Endothelial cell (in vitro differentiated cells): ENCODE data around the gene KLHDC8B. TPM values are rescaled to one million over a fixed set of nuclear protein-coding genes. Genes with fewer than 3 reads are reported as not detected.

Experiments
- DNase-seq: peaks from one replicate; pipeline ENCODE4 v3.0.0; 2021; ENCODE audit warnings: low spot score
- H3K27ac Mint-ChIP-seq: one replicate; pipeline ENCODE4 v1.8.0; 2021; ENCODE audit warnings: mixed read lengths, inconsistent platforms; ENCODE audit not compliant: unreplicated experiment
- H3K27me3 Mint-ChIP-seq: one replicate; pipeline ENCODE4 v1.8.0; 2021; ENCODE audit warnings: mild to moderate bottlenecking, moderate library complexity, mixed read lengths, inconsistent platforms; ENCODE audit not compliant: unreplicated experiment
- H3K36me3 Mint-ChIP-seq: one replicate; pipeline ENCODE4 v1.8.0; 2021; ENCODE audit warnings: mild to moderate bottlenecking, low read depth, mixed read lengths, inconsistent platforms; ENCODE audit not compliant: unreplicated experiment
- H3K4me1 Mint-ChIP-seq: one replicate; pipeline ENCODE4 v1.8.0; 2021; ENCODE audit warnings: mild to moderate bottlenecking, mixed read lengths, inconsistent platforms; ENCODE audit not compliant: unreplicated experiment
- H3K4me3 Mint-ChIP-seq: one replicate; pipeline ENCODE4 v1.8.0; 2021; ENCODE audit warnings: mild to moderate bottlenecking, mixed read lengths, inconsistent platforms; ENCODE audit not compliant: unreplicated experiment
- H3K9me3 Mint-ChIP-seq: one replicate; pipeline ENCODE4 v1.8.0; 2021; ENCODE audit warnings: mixed read lengths, inconsistent platforms; ENCODE audit not compliant: unreplicated experiment
- long read RNA-seq: library from polyadenylated mRNA; unstranded; transcript quantifications from one replicate; pipeline ENCODE4 v2.0.0, GENCODE V29; 2020; ENCODE audit not compliant: unreplicated experiment
- total RNA-seq: library from RNA; stranded (reverse); fragmentation: NEBNext Ultra II Directional; extraction: Animal tissue kit (Norgen Biotek cat#: 25700); gene quantifications from one replicate; pipeline ENCODE4 v1.2.1, GENCODE V29; 2021; ENCODE audit not compliant: unreplicated experiment
- TF ChIP-seq, protein P1 (sequence below): fragments of 200-600 bp; sonication (generic); IDR thresholded peaks from one replicate; pipeline ENCODE4 v1.5.0; 2021; ENCODE audit warnings: antibody characterized with exemption; ENCODE audit not compliant: unreplicated experiment

Gene KLHDC8B
- 16.7 TPM for total RNA-seq
- long read RNA-seq, transcript KLHDC8B-201 (6 exons, 1,959 nt), result major isoform, 11 of 15 reads
- long read RNA-seq, partial matches to known transcripts, result 1 of 15 reads
- long read RNA-seq, other reads (novel, unspliced or antisense), result 3 of 15 reads

DNA sequence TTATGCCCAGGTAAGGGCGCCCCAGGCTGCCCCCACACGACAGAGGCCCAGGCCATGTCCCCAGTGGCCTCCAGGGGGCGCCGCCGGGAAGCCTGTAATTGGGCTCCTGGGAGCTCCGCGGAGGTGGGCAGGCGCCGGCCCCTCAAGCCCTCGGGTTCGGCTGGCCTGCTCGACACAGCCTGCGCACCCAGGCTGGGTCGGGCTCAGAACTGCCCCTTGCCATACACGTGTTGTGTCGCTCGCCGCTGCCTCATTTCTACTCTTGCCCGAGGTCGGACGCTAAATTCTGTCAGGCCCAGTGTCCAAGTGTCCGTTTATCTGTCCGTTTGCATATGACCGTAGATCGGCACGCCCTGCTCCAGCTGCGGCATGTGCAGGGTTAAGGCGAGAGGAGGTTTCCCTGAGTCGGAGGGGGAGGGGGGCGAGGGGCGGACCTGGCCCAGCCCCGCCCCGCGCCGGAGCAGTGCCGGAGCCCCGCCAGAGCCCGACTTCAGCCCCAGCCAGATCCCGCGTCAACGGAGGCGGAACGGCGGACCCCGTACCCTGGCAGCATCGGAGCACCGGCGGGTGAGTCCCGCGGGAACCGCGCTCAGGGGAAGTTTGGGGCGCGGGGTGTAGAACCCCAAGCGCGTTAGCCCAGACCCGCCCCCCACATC lies at the start of gene KLHDC8B:
TSS of gene KLHDC8B (plus strand) at position 480 of the 656 bp plus-strand sequence. CDS start 1,172 bp downstream, outside the sequence.
- peaks cover 7% of the 10 kb centered on the region for H3K4me1 Mint-ChIP-seq

GRCh38 chr3:49122022-49122421 lies 49.4 kb upstream of the KLHDC8B start:
- no peaks in the 10 kb centered on the region for H3K9me3 Mint-ChIP-seq
- TF ChIP-seq, protein P1, sequence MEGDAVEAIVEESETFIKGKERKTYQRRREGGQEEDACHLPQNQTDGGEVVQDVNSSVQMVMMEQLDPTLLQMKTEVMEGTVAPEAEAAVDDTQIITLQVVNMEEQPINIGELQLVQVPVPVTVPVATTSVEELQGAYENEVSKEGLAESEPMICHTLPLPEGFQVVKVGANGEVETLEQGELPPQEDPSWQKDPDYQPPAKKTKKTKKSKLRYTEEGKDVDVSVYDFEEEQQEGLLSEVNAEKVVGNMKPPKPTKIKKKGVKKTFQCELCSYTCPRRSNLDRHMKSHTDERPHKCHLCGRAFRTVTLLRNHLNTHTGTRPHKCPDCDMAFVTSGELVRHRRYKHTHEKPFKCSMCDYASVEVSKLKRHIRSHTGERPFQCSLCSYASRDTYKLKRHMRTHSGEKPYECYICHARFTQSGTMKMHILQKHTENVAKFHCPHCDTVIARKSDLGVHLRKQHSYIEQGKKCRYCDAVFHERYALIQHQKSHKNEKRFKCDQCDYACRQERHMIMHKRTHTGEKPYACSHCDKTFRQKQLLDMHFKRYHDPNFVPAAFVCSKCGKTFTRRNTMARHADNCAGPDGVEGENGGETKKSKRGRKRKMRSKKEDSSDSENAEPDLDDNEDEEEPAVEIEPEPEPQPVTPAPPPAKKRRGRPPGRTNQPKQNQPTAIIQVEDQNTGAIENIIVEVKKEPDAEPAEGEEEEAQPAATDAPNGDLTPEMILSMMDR, result no peak
- peak overlapping the region; percentile 83 for H3K4me3 Mint-ChIP-seq
- no peak for DNase-seq
- H3K27me3 Mint-ChIP-seq, result peaks cover 5% of the 10 kb centered on the region
- H3K4me1 Mint-ChIP-seq, result peaks cover 5% of the 10 kb centered on the region
- peak overlapping the region; percentile 75 for H3K27ac Mint-ChIP-seq
- H3K36me3 Mint-ChIP-seq, result peaks cover 30% of the 10 kb centered on the region

More for the DNA sequence above, at the start of gene KLHDC8B:
- Mint-ChIP-seq H3K4me3 (peak within 1 kb of the TSS; percentile 93), H3K27ac (peak within 1 kb of the TSS; percentile 38), H3K36me3 (peaks cover 5% of the 10 kb centered on the region), H3K27me3 (peaks cover 5% of the 10 kb centered on the region), H3K9me3 (no peaks in the 10 kb centered on the region)
- TF ChIP-seq, protein P1, result peak; percentile 91
- DNase-seq, result peak; percentile 93

DNA sequence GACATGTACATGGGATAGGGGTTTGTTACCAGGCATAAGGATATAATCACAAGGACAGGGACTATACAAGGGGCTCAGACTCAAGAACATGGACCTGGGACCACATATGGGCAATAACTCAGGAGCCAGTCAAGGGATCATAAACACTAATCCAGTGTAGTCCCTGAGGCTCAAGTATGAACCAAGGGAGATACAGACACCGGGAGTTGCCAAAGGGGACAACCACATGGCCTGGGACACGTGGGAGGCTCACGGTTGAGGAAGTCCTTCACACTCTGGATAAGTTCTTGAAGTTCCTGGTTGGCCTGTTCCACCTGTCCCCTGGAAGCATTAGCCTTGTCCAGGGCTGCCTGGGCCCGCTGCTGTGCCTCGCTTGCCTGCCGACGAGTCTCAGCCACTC lies 48.9 kb upstream of the KLHDC8B start:
- peak overlapping the region; percentile 75 for H3K27ac Mint-ChIP-seq
- DNase-seq, result no peak
- H3K4me1 Mint-ChIP-seq, result peaks cover 5% of the 10 kb centered on the region
- H3K9me3 Mint-ChIP-seq, result no peaks in the 10 kb centered on the region
- H3K4me3 Mint-ChIP-seq, result peak overlapping the region; percentile 83
- peaks cover 5% of the 10 kb centered on the region for H3K27me3 Mint-ChIP-seq
- TF ChIP-seq, protein P1, result no peak
- H3K36me3 Mint-ChIP-seq, result peaks cover 28% of the 10 kb centered on the region

DNA sequence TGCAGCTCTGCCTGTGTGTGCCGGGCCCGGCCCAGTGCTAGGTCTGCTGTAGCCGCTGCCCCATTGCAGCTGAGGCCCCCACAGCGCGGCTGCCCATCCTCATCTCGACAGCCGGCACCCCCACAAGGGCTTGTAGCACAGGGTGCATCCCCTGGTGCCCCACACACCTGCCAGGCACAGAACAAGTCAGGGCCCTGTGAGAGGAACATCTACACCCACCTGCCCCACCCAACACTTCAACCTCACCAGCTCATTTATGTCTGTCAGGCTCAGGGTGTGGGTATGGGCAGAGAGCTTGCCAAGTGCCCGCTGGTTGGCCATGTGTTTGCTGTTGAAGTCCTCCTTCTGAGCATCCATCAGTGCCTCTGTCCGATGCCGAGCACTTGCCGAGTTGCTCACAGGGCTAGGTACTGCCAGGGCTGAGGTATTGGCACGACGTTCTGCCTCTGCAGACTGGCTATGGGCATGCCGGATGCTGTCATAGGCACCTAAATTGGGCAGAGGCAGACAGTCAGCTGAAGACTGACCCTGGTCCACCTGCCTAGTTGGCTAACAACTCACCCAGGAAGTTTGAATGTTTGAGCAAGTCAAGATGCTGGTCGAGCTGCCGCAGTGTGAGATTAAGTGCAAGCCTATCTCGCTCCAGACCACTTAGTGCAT lies 48.4 kb upstream of the KLHDC8B start:
- TF ChIP-seq, protein P1, result no peak
- peaks cover 27% of the 10 kb centered on the region for H3K36me3 Mint-ChIP-seq
- no peak overlapping the region for H3K4me3 Mint-ChIP-seq
- no peak overlapping the region for H3K27ac Mint-ChIP-seq
- peaks cover 5% of the 10 kb centered on the region for H3K4me1 Mint-ChIP-seq
- DNase-seq, result no peak
- H3K9me3 Mint-ChIP-seq, result no peaks in the 10 kb centered on the region
- H3K27me3 Mint-ChIP-seq, result peaks cover 5% of the 10 kb centered on the region

DNA sequence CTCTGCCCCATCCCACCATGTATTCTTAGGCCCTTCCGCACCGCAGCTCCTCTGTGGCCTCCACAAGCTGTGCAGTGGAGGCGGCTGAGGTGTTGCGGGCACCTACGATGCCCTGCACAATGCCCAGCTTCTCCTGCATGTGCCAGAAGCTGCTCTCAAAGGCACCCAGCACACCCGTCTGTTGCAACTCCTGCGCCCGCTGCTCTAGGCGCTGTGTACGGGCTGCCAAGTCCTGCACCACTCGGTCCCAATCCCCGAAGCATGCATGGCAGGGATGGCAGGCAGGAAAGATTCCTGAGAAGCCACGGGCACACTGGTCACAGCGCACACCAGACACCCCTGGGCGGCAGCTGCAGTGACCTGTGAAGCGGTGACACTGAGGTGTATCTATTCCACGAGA lies 47.7 kb upstream of the KLHDC8B start:
- Mint-ChIP-seq H3K36me3 (peaks cover 27% of the 10 kb centered on the region), H3K4me1 (peaks cover 5% of the 10 kb centered on the region), H3K27ac (no peak overlapping the region), H3K9me3 (no peaks in the 10 kb centered on the region), H3K27me3 (peaks cover 5% of the 10 kb centered on the region), H3K4me3 (no peak overlapping the region)
- TF ChIP-seq, protein P1, result no peak
- no peak for DNase-seq
